ENCODE results near the gene SPIRE2.
"Not testable (repeated sequence)": the region's sequence is repeated elsewhere in the genome, so short reads cannot be mapped to it uniquely, and the experiment has no call there.

Gene SPIRE2

DNA sequence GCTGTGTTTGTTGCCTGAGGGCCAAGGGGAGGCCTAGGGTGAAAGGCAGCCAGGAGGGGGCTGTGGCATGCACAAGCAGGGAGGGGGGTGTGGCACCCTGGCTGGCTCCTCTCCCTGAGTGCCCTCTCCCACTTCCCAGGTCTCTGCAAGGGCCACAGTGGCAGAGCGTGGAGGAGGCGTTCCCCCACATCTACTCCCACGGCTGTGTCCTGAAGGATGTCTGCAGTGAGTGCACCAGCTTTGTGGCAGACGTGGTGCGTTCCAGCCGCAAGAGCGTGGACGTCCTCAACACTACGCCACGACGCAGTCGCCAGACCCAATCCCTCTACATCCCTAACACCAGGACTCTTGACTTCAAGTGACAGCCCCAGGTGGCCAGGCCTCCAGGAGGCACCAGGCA is 41.6 kb downstream of the SPIRE2 start:
- no peak for DNase-seq

- no peak for DNase-seq
These were observed 42.2 kb downstream of the SPIRE2 start for GRCh38 chr16:89870440-89870839.

GRCh38 chr16:89871895-89872294 is 43.6 kb downstream of the SPIRE2 start:
- no peak for DNase-seq

GRCh38 chr16:89873109-89873971 is 45.1 kb downstream of the SPIRE2 start, which contains the start of gene TCF25:
TCF25 (plus strand) TSS chr16:89873592; CDS start chr16:89873668, 76 bp downstream.
- peak; percentile 87 for DNase-seq

- peak; percentile 95 for DNase-seq
These were observed 45.9 kb downstream of the SPIRE2 start for GRCh38 chr16:89873972-89874689.

GRCh38 chr16:89879123-89879522 is 50.8 kb downstream of the SPIRE2 start:
- not testable (repeated sequence) for DNase-seq

- no peak for DNase-seq
These were observed 52.4 kb downstream of the SPIRE2 start for GRCh38 chr16:89880477-89881367.

DNA sequence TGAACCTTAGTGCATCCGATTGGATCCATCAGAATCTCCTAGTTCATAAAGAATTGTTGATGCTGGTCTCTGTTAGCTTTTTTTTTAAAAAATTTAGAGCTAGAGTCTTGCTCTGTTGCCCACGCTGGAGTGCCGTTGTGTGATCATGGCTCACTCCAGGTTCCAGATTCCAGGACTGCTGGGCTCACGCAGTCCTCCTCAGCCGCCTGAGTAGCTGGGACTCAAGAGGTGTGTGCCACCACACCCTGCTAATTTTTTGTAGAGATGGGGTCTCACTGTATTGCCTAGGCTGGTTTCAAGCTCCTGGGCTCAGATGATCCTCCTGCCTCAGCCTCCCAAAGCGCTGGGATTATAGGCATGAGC is 53.1 kb downstream of the SPIRE2 start:
- no peak for DNase-seq

DNA sequence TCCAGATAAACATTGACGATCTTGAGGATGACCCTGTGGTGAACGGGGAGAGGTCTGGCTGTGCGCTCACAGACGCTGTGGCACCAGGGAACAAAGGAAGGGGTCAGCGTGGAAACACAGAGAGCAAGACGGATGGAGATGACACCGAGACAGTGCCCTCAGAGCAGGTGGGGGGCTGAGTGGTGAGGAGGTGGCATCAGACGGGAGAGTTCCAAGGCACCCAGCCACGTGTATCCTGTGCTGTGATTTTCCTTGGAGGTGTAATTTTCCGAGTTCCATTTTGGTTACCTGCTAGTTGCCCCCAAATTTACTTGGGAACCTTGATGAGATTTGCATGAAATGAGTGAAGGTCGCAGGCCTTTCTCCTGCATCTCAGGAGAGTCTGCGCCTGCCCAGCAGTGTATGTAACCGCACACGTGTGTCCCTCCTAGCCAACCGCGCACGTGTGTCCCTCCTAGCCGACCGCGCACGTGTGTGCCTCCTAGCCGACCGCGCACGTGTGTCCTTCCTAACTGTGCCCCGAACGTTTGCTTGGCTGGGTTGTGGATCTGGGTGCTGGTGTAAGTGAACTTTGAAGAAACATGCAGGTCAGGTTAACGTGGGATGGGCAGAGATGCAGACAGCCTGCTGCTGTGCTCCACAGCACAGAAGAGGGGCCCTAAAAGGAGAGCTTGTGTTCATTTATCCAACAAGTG is 55.2 kb downstream of the SPIRE2 start:
- DNase-seq: no peak

DNA sequence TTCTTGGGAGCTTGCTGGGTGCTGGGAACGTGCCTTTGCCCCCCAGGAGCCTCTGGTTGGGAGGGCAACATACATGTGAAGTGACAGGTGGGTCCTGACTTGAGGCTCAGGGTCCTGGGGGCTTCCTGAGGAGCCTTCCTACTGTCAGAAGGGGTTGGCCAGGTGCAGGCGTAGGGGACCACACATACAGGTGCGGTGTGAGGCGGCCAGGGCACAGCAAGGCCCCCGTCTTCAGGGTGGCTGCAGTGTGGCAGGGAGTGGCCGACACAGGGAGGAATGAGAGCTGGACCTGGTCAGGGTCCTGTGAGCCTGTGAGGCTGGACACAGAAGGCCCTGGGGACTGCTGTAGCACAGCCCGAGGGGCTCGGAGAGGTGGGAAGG is 55.8 kb downstream of the SPIRE2 start:
- DNase-seq: no peak

DNA sequence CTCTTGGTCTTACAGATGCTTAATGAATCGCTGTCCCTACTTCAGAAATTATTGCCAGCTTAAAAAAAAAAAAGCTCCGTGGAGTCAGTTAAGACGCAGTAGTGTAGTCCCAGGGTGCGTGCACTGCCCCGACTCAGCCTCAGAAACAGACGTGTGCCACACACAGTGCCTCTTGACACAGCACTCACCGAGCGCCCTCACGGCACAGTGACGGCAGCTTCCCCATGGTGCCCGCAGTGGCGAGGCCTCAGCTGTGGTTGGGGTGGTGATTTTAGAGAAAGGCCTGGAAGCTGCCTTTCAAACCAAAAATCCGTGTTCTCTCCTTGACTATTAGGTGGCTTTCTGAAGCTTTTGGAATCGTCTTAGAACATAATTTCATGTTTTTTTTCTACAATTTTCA is 59.0 kb downstream of the SPIRE2 start:
- no peak for DNase-seq

GRCh38 chr16:89890200-89890599 is 61.9 kb downstream of the SPIRE2 start:
- no peak for DNase-seq

- DNase-seq: no peak
These were observed 62.8 kb downstream of the SPIRE2 start for GRCh38 chr16:89890886-89891657.

- no peak for DNase-seq
These were observed 63.9 kb downstream of the SPIRE2 start for GRCh38 chr16:89892055-89892630.

DNA sequence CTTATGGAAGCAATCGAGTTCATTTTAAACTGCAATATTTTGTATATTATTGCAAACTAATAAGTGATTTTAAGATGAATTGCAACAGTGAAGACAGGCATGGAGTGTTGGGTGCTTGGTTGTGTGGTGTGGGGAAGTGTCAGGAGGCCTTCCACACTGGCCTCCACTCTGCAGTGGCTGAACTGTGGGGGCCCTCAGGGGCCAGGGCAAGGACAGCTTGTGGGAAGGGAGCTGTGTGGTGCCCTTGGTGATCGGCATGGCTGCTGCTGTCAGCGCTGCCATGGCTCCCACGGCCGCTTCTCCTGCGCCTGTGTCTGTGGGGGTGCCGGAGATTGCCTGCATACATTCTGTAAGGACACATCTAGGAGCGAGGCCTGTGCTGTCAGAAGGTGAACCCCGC is 64.4 kb downstream of the SPIRE2 start:
- no peak for DNase-seq

DNA sequence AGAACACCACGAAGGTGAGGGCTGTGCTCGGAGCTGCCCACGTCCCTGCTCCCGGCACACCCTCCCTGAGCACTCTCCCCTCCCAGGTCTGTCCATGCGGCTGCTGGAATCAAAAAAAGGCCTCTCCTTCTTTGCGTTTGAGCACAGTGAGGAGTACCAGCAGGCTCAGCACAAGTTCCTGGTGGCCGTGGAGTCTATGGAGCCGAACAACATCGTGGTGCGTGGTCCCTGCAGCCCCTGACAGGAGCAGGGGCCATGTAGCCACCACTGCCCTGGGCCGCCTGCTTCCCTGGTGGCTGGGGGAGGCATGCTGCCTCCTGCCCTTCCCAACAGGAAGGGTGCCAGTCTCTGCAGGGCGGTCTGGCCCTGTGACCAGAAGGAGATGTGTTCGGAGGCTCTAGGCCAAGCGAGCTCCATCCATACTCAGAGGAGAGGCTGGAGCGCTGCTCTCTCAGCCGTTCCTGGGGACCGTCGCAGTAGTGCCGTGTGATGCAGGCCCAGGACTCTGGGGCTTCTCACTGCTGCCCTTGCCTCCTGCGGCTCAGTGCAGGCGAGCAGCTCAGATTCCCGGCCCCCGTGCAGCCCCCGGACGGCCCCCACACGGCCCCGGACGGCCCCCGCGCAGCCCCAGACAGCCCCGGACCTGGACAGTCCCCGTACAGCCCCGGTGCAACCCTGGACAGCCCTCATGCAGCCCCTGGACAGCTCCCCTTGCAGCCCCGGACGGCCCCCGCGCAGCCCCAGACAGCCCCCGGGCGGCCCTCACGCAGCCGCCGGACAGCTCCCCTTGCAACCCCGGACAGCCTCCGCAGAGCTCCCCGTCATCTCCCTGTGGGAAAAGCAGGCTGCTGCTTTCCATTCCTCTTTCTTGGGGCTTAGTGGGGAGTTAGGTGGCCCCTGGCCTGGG is 65.6 kb downstream of the SPIRE2 start:
- DNase-seq: no peak

- DNase-seq: no peak
These were observed 67.4 kb downstream of the SPIRE2 start for GRCh38 chr16:89895482-89896250.

- no peak for DNase-seq
These were observed 68.9 kb downstream of the SPIRE2 start for GRCh38 chr16:89897204-89897603.
